GM23248 (cell line): ENCODE measurements around the gene OTOGL.

Experiments
- EZH2 ChIP-seq: fragments of 200-600 bp; sonication (generic); IDR thresholded peaks from 2 replicates; pipeline ENCODE4 v1.6.1; 2018; ENCODE audit warnings: antibody characterized with exemption, mild to moderate bottlenecking; ENCODE audit not compliant: insufficient read depth, poor library complexity, severe bottlenecking
- EZH2phosphoT487 ChIP-seq: fragments of 200-600 bp; sonication (generic); IDR thresholded peaks from 2 replicates; pipeline ENCODE4 v1.6.1; 2018; ENCODE audit warnings: antibody characterized with exemption, moderate library complexity, mild to moderate bottlenecking, low read depth; ENCODE audit not compliant: insufficient read depth

GRCh38 chr12:80282761-80283160 is 183.4 kb downstream of the OTOGL start:
- TF ChIP-seq EZH2, result no peak
- TF ChIP-seq EZH2phosphoT487, result no peak
